HUES64 (cell line): ENCODE results near the gene STARD13.
"Not testable (repeated sequence)": the region's sequence is repeated elsewhere in the genome, so short reads cannot be mapped to it uniquely, and the experiment has no call there.

Experiments used
- H3K27ac ChIP-seq: 2 replicates; pipeline ENCODE4 v1.7.0; 2013; ENCODE audit warnings: low read depth, low read length, inconsistent platforms
- H3K27me3 ChIP-seq: 2 replicates; pipeline ENCODE4 v1.6.1; 2013; ENCODE audit warnings: mild to moderate bottlenecking, low read length; ENCODE audit not compliant: insufficient read depth
- H3K36me3 ChIP-seq: 2 replicates; pipeline ENCODE4 v1.6.1; 2013; ENCODE audit warnings: mild to moderate bottlenecking, low read length; ENCODE audit not compliant: insufficient read depth
- H3K4me1 ChIP-seq: 2 replicates; pipeline ENCODE4 v1.6.1; 2013; ENCODE audit warnings: mild to moderate bottlenecking, low read length, moderate library complexity; ENCODE audit not compliant: insufficient read depth
- H3K4me3 ChIP-seq: 2 replicates; pipeline ENCODE4 v1.5.1; 2013; ENCODE audit warnings: mild to moderate bottlenecking, low read length, moderate library complexity
- H3K9ac ChIP-seq: 2 replicates; pipeline ENCODE4 v1.6.1; 2013; ENCODE audit warnings: mild to moderate bottlenecking, low read depth, low read length
- H3K9me3 ChIP-seq: 2 replicates; pipeline ENCODE4 v1.6.1; 2013; ENCODE audit warnings: low read depth, low read length; ENCODE audit not compliant: insufficient read depth
- WGBS: fragments of 150-250, 120-280 bp; methylation state at CpG from one replicate; pipeline ENCODE4 v1.1.7; 2013; ENCODE audit warnings: missing lambda C conversion rate; 5-methylcytosine and 5-hydroxymethylcytosine counted together

STARD13 gene

DNA sequence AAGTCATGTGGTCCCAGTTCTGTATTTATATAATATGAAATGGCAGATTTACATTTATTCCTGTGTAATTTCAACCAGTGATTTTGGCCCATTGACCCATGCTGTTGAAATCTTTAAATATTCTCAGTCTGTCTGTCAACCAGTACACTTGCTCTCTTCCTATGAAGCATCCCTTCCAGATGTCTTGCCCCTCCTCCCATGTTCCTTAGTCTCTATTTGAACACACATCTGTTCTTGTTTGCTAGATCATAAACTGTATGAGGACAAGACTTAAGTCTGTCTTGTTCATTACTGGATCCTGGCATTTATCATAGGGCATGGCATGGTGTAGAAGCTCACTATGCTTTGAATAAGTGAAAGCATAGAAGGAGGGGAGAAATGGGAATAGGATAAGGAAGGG, 34.9 kb downstream of the STARD13 start:
- no peak overlapping the region for H3K9ac ChIP-seq

DNA sequence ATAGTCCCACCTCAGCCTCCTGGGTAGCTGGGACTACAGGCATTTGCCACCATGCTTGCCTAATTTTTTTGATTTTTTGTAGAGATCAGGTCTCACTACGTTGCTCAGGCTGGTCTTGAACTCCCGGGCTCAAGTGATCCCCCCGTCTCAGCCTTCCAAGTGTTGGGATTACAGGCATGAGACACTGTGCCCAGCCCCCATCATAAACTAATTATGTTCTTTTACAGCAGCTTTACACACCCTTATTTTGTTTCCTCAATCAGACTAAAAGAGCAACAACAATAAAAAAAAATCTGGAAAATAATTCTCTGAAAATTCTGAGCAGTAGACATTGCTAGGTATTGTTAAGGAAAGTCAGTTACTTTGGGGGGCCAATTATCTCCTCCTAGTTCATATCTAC, 35.7 kb downstream of the STARD13 start:
- H3K27me3 ChIP-seq: no peaks in the 10 kb centered on the region
- no peaks in the 10 kb centered on the region for H3K9me3 ChIP-seq
- no peaks in the 10 kb centered on the region for H3K4me1 ChIP-seq
- H3K27ac ChIP-seq: no peak overlapping the region
- H3K4me3 ChIP-seq: no peak overlapping the region
- no peaks in the 10 kb centered on the region for H3K36me3 ChIP-seq
- WGBS: 92% methylated on average over 3 of the region's 3 CpGs
- no peak overlapping the region for H3K9ac ChIP-seq

More for the DNA sequence above, 34.9 kb downstream of the STARD13 start:
- Histone ChIP-seq H3K9me3 (no peaks in the 10 kb centered on the region), H3K4me1 (no peaks in the 10 kb centered on the region), H3K27ac (no peak overlapping the region), H3K4me3 (no peak overlapping the region), H3K27me3 (no peaks in the 10 kb centered on the region), H3K36me3 (no peaks in the 10 kb centered on the region)

DNA sequence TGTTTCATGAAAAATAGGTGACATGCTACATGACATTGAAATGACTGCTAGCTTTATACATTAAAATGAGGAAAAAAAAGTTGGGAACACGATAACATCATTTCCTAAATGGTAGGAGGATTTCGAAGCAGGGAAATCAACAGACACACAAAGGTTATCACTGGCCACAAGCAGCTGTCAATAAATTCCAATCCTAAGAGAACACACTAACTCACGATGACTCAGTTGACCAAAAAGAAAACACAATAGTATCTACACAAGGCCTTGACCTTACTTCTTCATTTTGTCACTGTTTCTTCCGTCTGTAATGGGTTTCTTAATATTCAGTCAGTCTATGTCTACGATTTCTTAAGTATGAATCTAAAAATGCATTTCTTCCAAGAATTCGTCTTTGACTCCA, 36.5 kb downstream of the STARD13 start:
- Histone ChIP-seq H3K27me3 (no peaks in the 10 kb centered on the region), H3K27ac (no peak overlapping the region), H3K4me3 (no peak overlapping the region), H3K36me3 (no peaks in the 10 kb centered on the region), H3K9me3 (no peaks in the 10 kb centered on the region), H3K9ac (no peak overlapping the region), H3K4me1 (no peaks in the 10 kb centered on the region)
- WGBS: 98% methylated on average over 6 of the region's 6 CpGs

DNA sequence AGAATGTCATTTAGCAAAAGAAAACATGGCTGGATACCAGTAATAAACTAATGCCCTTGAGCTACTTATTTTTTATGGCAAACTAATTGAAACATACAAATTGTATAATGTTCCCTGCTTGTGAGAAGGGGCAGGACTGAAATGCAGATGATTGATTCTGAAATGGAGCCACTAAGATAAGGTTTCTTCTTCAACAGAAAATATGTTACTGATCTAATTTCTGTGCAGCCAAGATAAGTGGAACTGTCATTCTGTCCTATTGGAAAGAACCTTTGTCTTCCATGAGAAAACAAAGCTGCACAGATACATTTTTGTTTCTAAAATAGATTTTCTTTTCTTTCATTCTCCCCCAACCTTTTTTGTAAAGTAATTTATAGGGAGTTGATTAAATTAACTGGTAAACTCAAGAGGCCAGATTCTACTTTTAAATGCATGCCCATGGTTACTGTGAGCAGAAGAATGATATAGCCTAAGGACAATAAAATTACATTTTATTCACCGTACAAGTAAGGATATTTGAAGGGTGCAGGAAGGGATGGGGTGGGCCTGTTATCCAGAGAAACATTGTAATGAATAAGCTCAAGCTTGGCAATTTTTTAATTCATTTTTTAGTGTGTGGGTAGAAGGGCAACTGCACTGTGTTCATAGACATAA, 39.9 kb downstream of the STARD13 start:
- WGBS: 100% methylated on average over 1 of the region's 1 CpG
- Histone ChIP-seq H3K9ac (no peak overlapping the region), H3K4me3 (no peak overlapping the region), H3K27me3 (no peaks in the 10 kb centered on the region), H3K9me3 (peaks cover 6% of the 10 kb centered on the region; the same call in 1 of the 2 replicates), H3K36me3 (no peaks in the 10 kb centered on the region), H3K27ac (no peak overlapping the region), H3K4me1 (no peaks in the 10 kb centered on the region)

DNA sequence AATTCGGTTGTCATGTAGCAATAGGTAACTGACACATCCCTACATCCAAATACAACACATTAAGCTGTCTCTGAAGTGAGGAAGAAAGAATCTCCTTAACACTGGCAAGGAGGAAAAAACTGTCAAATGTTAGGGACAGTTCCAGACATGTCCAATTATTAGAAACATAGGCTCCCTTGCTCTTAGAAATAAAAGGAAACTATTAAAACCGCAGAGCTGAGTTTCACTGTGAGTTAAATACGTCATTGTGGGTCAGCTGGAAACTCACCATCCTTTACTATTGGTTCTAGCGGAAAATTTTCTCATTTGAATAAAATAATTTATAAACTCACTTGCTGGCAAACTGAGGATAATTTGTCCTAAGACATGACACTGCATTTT, 40.7 kb downstream of the STARD13 start:
- 90% methylated on average over 3 of the region's 4 CpGs for WGBS
- H3K36me3 ChIP-seq: no peaks in the 10 kb centered on the region
- H3K27ac ChIP-seq: no peak overlapping the region
- peaks cover 7% of the 10 kb centered on the region; the same call in 1 of the 2 replicates for H3K9me3 ChIP-seq
- no peak overlapping the region for H3K9ac ChIP-seq
- no peaks in the 10 kb centered on the region for H3K27me3 ChIP-seq
- H3K4me3 ChIP-seq: no peak overlapping the region
- H3K4me1 ChIP-seq: no peaks in the 10 kb centered on the region

DNA sequence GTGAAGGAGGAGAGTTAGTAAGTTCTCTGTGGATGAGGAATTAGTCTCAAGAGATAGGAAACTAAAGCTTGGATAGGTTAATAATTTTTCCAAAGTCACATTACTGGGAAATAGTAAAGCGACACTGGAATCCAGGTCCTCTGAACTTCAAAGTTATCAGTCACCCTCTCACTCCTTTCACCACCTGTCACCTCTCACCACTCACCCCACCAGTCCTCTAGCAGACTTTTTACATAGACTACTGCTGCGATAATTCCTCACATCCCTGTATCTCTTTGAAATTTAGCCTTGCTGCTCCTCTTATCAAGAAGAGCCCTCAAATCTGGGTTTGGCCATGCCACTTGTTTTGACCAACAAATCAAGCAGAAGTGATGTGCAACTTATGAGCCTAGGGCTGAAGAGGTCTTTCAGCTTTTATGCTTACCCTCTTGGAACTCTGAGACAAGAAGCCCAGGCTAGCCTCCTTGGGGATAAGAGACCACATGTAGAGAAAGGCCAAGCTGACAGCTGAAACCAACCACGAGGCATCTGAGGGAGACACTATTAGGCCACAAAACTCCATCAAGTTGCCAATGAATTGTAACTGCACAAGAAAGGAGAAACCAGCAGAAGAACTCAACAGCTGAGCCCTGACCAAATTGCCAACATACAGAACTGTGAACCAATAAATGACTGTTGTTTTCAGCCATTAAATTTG, 41.2 kb downstream of the STARD13 start:
- whole genome bisulfite sequencing: 98% methylated on average over 3 of the region's 3 CpGs
- H3K9ac ChIP-seq: no peak overlapping the region
- peaks cover 7% of the 10 kb centered on the region; the same call in 1 of the 2 replicates for H3K9me3 ChIP-seq
- no peak overlapping the region for H3K4me3 ChIP-seq
- H3K27ac ChIP-seq: no peak overlapping the region
- H3K4me1 ChIP-seq: no peaks in the 10 kb centered on the region
- no peaks in the 10 kb centered on the region for H3K27me3 ChIP-seq
- no peaks in the 10 kb centered on the region for H3K36me3 ChIP-seq

DNA sequence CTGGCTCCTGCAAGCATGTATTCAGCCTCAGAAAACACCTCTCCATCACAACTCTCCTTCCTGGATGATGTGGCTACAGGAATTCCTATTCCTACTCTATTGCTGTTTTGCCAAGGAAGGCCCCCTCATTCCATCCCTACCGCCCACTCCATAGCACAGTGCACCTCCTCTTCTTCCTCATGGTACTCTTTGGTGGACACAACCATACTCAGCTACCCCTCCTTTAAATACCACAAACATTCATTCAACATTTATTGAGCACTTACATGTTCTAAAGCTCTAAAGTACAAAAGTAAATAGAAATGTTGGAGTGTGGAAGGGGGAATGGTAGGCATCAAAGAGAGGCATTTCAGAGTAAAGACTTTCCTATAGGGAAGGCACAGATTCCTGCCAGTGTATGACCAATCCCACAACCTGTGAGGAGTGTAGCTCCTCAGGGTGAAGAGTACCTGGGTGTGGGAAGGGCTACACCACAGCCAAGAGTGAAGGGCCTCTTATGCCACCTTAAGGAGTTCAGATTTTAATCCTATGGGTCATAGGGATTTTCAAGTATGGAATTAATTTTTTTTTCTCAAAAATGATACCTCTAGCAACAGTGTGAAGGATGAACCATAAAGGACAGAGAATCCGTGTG, 42.5 kb downstream of the STARD13 start:
- H3K27me3 ChIP-seq: no peaks in the 10 kb centered on the region
- peaks cover 10% of the 10 kb centered on the region; the same call in 1 of the 2 replicates for H3K9me3 ChIP-seq
- no peaks in the 10 kb centered on the region for H3K4me1 ChIP-seq
- H3K36me3 ChIP-seq: no peaks in the 10 kb centered on the region
- 89% methylated on average over 2 of the region's 2 CpGs for WGBS
- no peak overlapping the region for H3K27ac ChIP-seq
- H3K4me3 ChIP-seq: no peak overlapping the region
- H3K9ac ChIP-seq: no peak overlapping the region

DNA sequence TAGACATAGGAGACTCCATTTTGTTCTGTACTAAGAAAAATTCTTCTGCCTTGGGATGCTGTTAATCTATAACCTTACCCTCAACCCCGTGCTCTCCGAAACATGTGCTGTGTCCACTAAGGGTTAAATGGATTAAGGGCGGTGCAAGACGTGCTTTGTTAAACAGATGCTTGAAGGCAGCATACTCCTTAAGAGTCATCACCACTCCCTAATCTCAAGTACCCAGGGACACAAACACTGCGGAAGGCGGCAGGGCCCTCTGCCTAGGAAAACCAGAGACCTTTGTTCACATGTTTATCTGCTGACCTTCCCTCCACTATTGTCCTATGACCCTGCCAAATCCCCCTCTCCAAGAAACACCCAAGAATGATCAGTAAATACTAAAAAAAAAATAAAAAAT, 43.2 kb downstream of the STARD13 start:
- not testable (repeated sequence) for H3K9me3 ChIP-seq, H3K27ac ChIP-seq, H3K4me1 ChIP-seq, H3K4me3 ChIP-seq, H3K9ac ChIP-seq, H3K27me3 ChIP-seq, H3K36me3 ChIP-seq
- 100% methylated on average over 3 of the region's 6 CpGs for WGBS

DNA sequence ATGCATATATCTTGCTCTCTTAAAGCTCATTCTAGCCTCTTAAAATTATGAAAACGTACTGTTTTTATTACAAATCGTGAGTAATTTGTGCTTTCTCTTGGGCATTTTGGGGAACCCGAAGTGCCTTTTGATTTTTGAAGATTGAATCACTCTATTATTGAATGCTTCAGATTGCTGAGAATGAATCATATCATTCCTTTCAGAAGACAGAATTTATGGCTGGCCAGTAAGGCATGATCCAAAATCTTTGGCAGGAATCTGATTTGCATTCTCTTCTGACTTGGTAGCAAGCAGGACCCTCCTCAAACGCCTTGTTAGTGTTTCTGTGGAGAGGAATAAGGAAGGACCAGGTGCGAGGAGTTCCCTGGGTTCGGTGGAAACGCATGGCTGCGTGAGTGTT, 49.5 kb downstream of the STARD13 start:
- Histone ChIP-seq H3K36me3 (no peaks in the 10 kb centered on the region), H3K9me3 (peaks cover 8% of the 10 kb centered on the region; the same call in 1 of the 2 replicates), H3K27ac (no peak overlapping the region), H3K9ac (no peak overlapping the region), H3K4me3 (no peak overlapping the region), H3K27me3 (no peaks in the 10 kb centered on the region), H3K4me1 (no peaks in the 10 kb centered on the region)
- WGBS: 92% methylated on average over 8 of the region's 8 CpGs

DNA sequence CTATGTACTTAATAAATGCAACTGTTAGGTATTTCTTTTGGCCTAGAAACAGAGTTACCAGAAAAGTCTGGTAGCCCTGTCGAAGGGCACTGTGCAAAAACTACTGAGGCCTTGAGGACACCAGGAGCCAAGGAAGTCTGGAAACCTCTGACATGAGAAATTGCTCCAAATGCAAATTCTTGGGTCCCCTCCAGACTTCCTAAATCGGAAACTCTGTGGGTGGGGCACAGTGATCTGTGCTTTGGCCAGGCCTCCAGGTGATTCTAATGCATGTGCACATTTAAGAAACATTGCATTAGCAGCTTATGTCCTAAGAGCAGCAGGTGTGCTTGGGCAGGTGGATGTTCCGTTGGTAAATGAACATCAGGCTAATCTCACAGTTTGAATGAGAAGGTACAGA, 50.0 kb downstream of the STARD13 start:
- H3K36me3 ChIP-seq: no peaks in the 10 kb centered on the region
- H3K9me3 ChIP-seq: peaks cover 3% of the 10 kb centered on the region; the same call in 1 of the 2 replicates
- H3K27ac ChIP-seq: no peak overlapping the region
- no peaks in the 10 kb centered on the region for H3K27me3 ChIP-seq
- no peak overlapping the region for H3K4me3 ChIP-seq
- no peaks in the 10 kb centered on the region for H3K4me1 ChIP-seq
- WGBS: 91% methylated on average over 3 of the region's 3 CpGs
- no peak overlapping the region for H3K9ac ChIP-seq

DNA sequence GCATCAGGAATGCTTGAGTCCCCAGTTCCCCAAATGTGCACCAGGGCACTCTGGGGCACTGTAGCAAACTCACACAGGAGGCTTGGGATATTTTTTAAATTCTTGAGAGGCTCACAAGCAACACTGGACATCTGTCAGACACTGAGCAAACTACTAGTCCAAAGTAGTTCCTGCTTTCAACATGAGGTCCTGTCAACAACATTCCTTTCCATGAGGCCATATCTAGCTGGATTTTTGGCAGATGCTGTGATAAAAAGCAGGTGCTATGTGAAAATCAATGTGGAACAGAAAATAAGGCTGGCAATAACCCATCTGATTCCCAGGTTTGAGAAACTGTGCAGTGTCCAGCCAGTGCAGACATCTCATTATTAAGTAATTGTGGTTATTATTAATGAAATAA, 50.5 kb downstream of the STARD13 start:
- Histone ChIP-seq H3K4me1 (peaks cover 1% of the 10 kb centered on the region; the same call in 1 of the 2 replicates), H3K27me3 (no peaks in the 10 kb centered on the region), H3K27ac (no peak overlapping the region), H3K36me3 (no peaks in the 10 kb centered on the region), H3K9me3 (peaks cover 3% of the 10 kb centered on the region; the same call in 1 of the 2 replicates), H3K4me3 (no peak overlapping the region), H3K9ac (no peak overlapping the region)
